Medulla oblongata (tissue), 1 donor: ENCODE measurements around the gene CNN2.

Source experiments
- DNase-seq: peaks from one replicate; pipeline ENCODE4 v3.0.0-alpha.2; 2015; ENCODE audit errors: extremely low spot score

Gene CNN2

GRCh38 chr19:995051-995827, 31.2 kb upstream of the CNN2 start:
- no peak for DNase-seq

- DNase-seq = no peak
These were observed 30.2 kb upstream of the CNN2 start for GRCh38 chr19:996051-996838.

GRCh38 chr19:998064-998463, 28.3 kb upstream of the CNN2 start:
- DNase-seq = no peak

DNA sequence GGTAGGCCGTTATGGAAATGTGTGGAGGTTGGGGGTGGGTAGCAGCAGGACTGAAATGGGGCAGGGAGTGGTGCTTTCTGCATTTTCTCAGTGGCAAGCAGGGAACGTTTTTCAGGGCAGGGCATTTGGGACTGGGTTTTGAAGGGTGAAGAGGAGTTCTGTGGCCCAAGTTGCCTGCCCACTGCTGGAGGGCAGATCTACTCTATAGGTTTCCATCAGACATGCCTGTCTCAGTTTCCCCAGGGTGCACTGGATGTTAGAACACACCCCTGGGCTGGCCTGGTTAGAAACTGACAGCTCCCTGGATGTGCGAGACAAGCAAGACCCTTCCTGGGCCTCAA, 27.1 kb upstream of the CNN2 start:
- no peak for DNase-seq

DNA sequence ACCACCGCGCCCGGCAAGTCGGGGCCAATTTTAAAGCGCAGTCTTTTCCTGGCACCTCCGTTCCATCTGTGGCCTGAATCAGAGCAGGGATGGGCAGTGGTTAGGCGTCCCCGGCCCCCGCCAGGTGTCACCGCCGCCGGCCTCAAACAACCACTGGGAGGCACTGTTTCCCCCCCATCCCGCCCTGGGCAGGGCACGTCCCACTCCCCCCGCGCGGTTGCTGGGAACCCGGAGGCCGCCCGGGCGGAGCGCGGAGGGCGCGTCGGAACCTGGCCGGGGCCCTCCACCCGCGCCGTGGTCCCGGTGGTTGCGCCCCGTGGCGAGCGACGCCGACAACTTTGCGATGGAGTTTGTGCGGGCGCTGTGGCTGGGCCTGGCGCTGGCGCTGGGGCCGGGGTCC, 26.3 kb upstream of the CNN2 start, which contains the start of gene GRIN3B:
Gene GRIN3B (plus strand): TSS at position 325 of the 400 bp plus-strand sequence. CDS start 19 bp downstream, at position 344.
- no peak for DNase-seq

- DNase-seq = no peak
These were observed 25.5 kb upstream of the CNN2 start for GRCh38 chr19:1000591-1001537.

- DNase-seq = no peak
These were observed 24.8 kb upstream of the CNN2 start for GRCh38 chr19:1001538-1002166.

DNA sequence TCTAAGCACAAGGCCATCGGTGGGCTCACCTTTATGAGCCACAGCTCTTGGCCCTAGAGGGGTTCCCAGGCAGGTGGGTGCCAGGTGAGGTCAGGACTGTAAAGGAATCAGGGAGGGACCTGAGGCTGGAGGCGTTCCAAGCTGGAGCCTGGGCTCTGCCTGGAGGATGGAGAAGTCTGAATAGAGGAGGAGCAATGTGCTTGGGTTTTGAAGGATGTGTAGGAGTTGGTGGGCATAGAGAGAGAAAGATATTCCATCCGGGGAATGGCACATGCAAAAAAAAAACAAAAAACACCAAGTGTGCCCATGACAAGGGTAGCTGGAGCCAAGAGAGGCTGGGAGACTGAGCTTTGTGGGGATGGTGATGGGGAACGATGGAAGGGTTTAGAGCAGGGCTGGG, 23.8 kb upstream of the CNN2 start:
- no peak for DNase-seq

- no peak for DNase-seq
These were observed 23.1 kb upstream of the CNN2 start for GRCh38 chr19:1003283-1003682.

DNA sequence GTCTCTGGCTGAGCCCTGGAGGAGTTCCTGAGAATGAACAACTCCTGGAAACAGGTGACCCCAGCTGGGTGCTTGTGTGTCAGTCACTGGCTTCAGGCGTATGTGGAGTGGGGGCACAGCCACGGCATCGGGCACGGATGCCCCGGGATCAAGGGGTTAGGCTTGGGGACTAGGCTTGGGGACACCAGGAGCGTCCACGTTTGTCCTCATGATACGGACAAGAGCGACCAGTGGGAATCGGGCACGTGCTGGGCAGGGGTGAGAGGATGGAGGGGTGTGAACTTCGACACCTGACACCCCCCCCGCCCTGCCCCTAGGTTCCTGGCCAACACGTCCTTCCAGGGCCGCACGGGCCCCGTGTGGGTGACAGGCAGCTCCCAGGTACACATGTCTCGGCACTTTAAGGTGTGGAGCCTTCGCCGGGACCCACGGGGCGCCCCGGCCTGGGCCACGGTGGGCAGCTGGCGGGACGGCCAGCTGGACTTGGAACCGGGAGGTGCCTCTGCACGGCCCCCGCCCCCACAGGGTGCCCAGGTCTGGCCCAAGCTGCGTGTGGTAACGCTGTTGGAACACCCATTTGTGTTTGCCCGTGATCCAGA, 22.1 kb upstream of the CNN2 start:
- no peak for DNase-seq

- DNase-seq = no peak
These were observed 21.4 kb upstream of the CNN2 start for GRCh38 chr19:1004803-1005664.

- DNase-seq = no peak
These were observed 19.6 kb upstream of the CNN2 start for GRCh38 chr19:1006711-1007398.

- no peak for DNase-seq
These were observed 18.8 kb upstream of the CNN2 start for GRCh38 chr19:1007399-1008251.

DNA sequence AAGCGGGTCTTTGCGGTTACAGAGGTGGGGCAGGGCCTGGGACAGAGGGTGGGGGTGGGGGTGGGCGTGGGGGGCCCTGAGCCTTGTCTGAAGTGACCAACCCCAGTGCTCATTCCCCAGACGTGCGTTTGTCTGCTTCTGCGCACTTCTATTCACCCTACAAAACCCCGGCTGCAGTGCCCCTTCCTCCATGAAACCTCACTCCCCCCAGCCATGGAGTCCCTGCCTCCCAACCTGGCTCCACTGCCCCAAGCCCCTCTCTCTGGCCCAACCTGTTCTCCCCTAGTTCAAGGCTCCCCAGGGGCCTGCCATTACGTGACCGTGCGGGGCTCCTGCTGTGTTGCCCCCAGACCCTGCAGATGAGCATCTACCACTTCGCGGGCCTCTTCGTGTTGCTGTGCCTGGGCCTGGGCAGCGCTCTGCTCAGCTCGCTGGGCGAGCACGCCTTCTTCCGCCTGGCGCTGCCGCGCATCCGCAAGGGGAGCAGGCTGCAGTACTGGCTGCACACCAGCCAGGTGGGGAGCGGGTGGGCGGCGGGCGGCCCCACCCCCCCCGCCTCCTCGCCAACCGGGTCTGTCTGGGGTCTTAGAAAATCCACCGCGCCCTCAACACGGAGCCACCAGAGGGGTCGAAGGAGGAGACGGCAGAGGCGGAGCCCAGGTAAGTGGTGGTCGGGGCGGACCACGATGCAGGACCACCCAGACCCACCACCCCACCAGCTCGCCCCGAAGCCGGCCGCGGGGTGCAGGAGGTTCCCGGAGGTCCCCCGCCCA, 18.0 kb upstream of the CNN2 start:
- no peak for DNase-seq

- DNase-seq = no peak
These were observed 17.1 kb upstream of the CNN2 start for GRCh38 chr19:1009041-1009980.

- DNase-seq = no peak
These were observed 16.3 kb upstream of the CNN2 start for GRCh38 chr19:1009981-1010538.
